Smooth muscle cell (in vitro differentiated cells): Measurements from ENCODE around the gene PRDX3. TPM values are rescaled to one million over a fixed set of nuclear protein-coding genes. Genes with fewer than 3 reads are reported as not detected.

Experiments used
- DNase-seq: peaks from one replicate; lab custom pipeline; 2025; ENCODE audit not compliant: unreplicated experiment; lab: John Stamatoyannopoulos, UW
- H2AFZ ChIP-seq: fragments of 200-600 bp; sonication (generic); 2 replicates; pipeline ENCODE4 v1.6.0; 2016; ENCODE audit warnings: antibody characterized with exemption, low read depth, mild to moderate bottlenecking
- H3F3A ChIP-seq: fragments of 200-600 bp; sonication (generic); 2 replicates; pipeline ENCODE4 v1.6.0; 2017; ENCODE audit warnings: antibody characterized with exemption, low read depth
- H3K27ac ChIP-seq: fragments of 200-600 bp; sonication (generic); 2 replicates; pipeline ENCODE4 v1.5.1; 2016; ENCODE audit warnings: low read depth, mild to moderate bottlenecking
- H3K27me3 ChIP-seq: fragments of 200-600 bp; sonication (generic); 2 replicates; pipeline ENCODE4 v1.6.1; 2016; ENCODE audit warnings: low read depth, mild to moderate bottlenecking
- H3K36me3 ChIP-seq: fragments of 200-600 bp; sonication (generic); 2 replicates; pipeline ENCODE4 v1.5.1; 2016; ENCODE audit warnings: low read depth
- H3K4me1 ChIP-seq: fragments of 200-600 bp; sonication (generic); 2 replicates; pipeline ENCODE4 v1.5.1; 2016; ENCODE audit warnings: low read depth
- H3K4me2 ChIP-seq: fragments of 200-600 bp; sonication (generic); 2 replicates; pipeline ENCODE4 v1.6.0; 2016; ENCODE audit warnings: mild to moderate bottlenecking
- H3K4me3 ChIP-seq: fragments of 200-600 bp; sonication (generic); 2 replicates; pipeline ENCODE4 v1.5.1; 2016; ENCODE audit warnings: mild to moderate bottlenecking
- H3K79me2 ChIP-seq: fragments of 200-600 bp; sonication (generic); 2 replicates; pipeline ENCODE4 v1.6.0; 2016; ENCODE audit warnings: low read depth, mild to moderate bottlenecking
- H3K9ac ChIP-seq: fragments of 200-600 bp; sonication (generic); 2 replicates; pipeline ENCODE4 v1.6.0; 2016; ENCODE audit warnings: low read depth
- H3K9me3 ChIP-seq: fragments of 200-600 bp; sonication (generic); replicated peaks from 2 replicates; pipeline ENCODE4 v1.5.1; 2016; ENCODE audit warnings: low read depth
- H4K20me1 ChIP-seq: fragments of 200-600 bp; sonication (generic); 2 replicates; pipeline ENCODE4 v1.6.0; 2016; ENCODE audit warnings: low read depth
- WGBS: methylation state at CpG from one replicate; pipeline ENCODE4 v1.1.7; 2016; ENCODE audit warnings: low lambda C conversion rate; 5-methylcytosine and 5-hydroxymethylcytosine counted together
- polyA plus RNA-seq: library from polyadenylated mRNA; unstranded; fragments of >200 nt; fragmentation: Nextera tagmentation; extraction: Ambion mirVana; gene quantifications from 2 replicates; pipeline ENCODE4 v1.2.1, GENCODE V29; 2016
- total RNA-seq: library from RNA; depleted of rRNA; stranded (reverse); fragments of >200 nt; gene quantifications from 2 replicates; pipeline ENCODE4 v1.2.3, GENCODE V29; 2014
- TF ChIP-seq, protein P1 (sequence below): fragments of 200-600 bp; sonication (generic); IDR thresholded peaks from 2 replicates; pipeline ENCODE4 v1.5.1; 2017; ENCODE audit warnings: borderline replicate concordance, mild to moderate bottlenecking, antibody characterized with exemption; ENCODE audit not compliant: insufficient read depth, poor library complexity, severe bottlenecking

The PRDX3 gene
- total and polyA plus RNA-seq, 2 experiments from 2014 or later: 123 to 156 TPM

DNA sequence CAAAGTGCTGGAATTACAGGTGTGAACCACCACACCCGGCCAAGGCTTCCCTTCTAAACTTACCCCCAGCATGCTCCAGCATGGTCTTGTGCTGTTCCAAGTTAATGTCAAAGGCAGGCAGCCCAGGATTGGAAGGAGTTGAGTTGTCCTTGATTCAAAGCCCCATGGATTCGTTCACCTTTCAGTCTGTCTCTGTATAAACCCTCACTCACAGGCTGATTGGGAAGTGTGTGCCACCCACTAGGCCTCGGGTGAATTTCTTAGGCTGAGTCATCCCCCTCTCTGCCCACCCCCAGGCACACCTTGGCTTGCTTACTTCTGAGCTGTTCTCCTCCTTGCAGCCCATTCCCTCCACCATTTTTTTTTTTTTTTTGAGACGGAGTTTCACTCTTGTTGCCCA, 13.3 kb upstream of the PRDX3 start:
- H3F3A ChIP-seq: peaks cover 18% of the 10 kb centered on the region
- no peak overlapping the region for H3K4me2 ChIP-seq
- TF ChIP-seq, protein P1, sequence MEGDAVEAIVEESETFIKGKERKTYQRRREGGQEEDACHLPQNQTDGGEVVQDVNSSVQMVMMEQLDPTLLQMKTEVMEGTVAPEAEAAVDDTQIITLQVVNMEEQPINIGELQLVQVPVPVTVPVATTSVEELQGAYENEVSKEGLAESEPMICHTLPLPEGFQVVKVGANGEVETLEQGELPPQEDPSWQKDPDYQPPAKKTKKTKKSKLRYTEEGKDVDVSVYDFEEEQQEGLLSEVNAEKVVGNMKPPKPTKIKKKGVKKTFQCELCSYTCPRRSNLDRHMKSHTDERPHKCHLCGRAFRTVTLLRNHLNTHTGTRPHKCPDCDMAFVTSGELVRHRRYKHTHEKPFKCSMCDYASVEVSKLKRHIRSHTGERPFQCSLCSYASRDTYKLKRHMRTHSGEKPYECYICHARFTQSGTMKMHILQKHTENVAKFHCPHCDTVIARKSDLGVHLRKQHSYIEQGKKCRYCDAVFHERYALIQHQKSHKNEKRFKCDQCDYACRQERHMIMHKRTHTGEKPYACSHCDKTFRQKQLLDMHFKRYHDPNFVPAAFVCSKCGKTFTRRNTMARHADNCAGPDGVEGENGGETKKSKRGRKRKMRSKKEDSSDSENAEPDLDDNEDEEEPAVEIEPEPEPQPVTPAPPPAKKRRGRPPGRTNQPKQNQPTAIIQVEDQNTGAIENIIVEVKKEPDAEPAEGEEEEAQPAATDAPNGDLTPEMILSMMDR: no peak
- WGBS: 88% methylated on average over 4 of the region's 4 CpGs
- no peak overlapping the region for H3K4me3 ChIP-seq
- H3K36me3 ChIP-seq: no peaks in the 10 kb centered on the region
- H3K9me3 ChIP-seq: no peaks in the 10 kb centered on the region
- no peak overlapping the region for H3K27ac ChIP-seq
- DNase-seq: no peak
- H4K20me1 ChIP-seq: no peaks in the 10 kb centered on the region
- H2AFZ ChIP-seq: no peak overlapping the region
- no peaks in the 10 kb centered on the region for H3K27me3 ChIP-seq
- no peak overlapping the region for H3K9ac ChIP-seq
- H3K79me2 ChIP-seq: no peaks in the 10 kb centered on the region
- H3K4me1 ChIP-seq: peaks cover 10% of the 10 kb centered on the region

DNA sequence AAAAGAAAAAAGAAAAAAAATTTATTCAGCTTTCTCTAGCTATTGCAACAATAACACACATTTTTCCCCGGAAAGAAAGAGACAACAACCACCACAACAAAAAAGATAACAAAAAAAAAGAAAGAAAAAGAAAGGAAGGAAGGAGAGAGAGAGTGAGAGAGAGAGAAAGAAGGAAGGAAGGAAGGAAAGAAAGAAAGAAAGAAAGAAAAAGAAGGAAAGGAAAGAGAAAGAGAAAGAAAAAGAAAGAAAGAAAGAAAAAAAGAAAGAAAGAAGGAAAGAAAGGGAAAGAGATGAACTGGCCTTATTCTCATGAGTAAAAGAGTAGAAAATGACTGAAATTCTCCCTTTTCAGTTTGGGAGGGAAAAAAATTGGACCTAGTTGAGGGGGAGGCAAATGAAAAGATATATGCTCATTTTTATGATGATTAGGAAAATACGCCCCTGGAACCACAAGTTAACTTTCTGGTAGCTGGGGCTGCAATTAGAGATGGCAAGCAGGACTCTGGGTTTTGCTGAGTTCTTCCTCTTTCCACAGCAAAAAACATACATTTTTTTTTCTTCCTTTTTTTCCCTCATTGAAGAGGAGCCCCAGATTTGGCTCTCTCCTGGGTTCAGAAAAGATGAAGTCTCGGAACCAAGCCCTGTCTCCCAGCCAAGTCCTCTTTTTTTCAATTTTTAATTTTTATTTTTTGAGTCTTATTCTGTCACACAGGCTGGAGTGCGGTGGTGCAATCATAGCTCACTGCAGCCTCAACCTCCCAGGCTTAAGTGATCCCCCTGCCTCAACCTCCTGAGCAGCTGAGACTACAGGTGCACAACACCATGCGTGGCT, 12.6 kb upstream of the PRDX3 start:
- Histone ChIP-seq H3K27me3 (no peaks in the 10 kb centered on the region), H3K4me3 (no peak overlapping the region), H4K20me1 (no peaks in the 10 kb centered on the region), H3F3A (peaks cover 18% of the 10 kb centered on the region), H2AFZ (no peak overlapping the region), H3K36me3 (no peaks in the 10 kb centered on the region), H3K9me3 (no peaks in the 10 kb centered on the region), H3K4me1 (peaks cover 10% of the 10 kb centered on the region), H3K4me2 (no peak overlapping the region), H3K79me2 (no peaks in the 10 kb centered on the region), H3K9ac (no peak overlapping the region), H3K27ac (peak overlapping the region; percentile 54)
- TF ChIP-seq, protein P1: no peak
- no peak for DNase-seq
- 74% methylated on average over 5 of the region's 5 CpGs for WGBS

DNA sequence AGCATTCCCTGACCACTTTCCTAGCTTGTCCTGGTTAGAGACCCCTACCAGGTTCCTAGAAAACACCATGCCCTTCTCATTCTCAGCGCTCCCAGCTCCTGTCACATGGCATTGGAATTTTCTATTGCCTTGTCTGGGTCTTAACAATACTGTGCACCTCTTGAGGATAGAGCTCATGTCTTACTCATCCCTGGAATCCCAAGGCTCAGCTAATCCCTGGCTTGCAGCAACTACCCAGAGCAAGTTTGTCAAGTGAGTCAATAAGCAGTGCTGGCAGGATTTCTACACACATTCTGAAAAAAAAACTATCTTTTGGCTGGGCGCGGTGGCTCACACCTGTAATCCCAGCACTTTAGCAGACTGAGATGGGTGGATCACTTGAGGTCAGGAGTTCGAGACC, 11.7 kb upstream of the PRDX3 start:
- Histone ChIP-seq H3K79me2 (no peaks in the 10 kb centered on the region), H3K9me3 (no peaks in the 10 kb centered on the region), H3K27me3 (no peaks in the 10 kb centered on the region), H3K36me3 (no peaks in the 10 kb centered on the region), H3K4me1 (peaks cover 10% of the 10 kb centered on the region), H2AFZ (no peak overlapping the region), H3K9ac (peak overlapping the region; percentile 9), H3K4me2 (peak overlapping the region; percentile 58), H3F3A (peaks cover 18% of the 10 kb centered on the region), H4K20me1 (no peaks in the 10 kb centered on the region), H3K4me3 (no peak overlapping the region), H3K27ac (peak overlapping the region; percentile 83)
- peak; percentile 3 for DNase-seq
- WGBS: 25% methylated on average over 4 of the region's 4 CpGs
- TF ChIP-seq, protein P1: no peak
